ENCODE data around the gene MYO1G. TPM values are rescaled to one million over a fixed set of nuclear protein-coding genes. Genes with fewer than 3 reads are reported as not detected.

Gene MYO1G
- total RNA-seq, 1 experiment from 2014 or later, result 0.46 TPM

GRCh38 chr7:45026984-45027773 lies 48.4 kb upstream of the MYO1G start:
- ATAC-seq, result no peak
- no peak for DNase-seq (ENCODE audit: low spot score)
- Mint-ChIP-seq H3K36me3 (peaks cover 19% of the 10 kb centered on the region), H3K27ac (peak overlapping the region; percentile 63), H3K9me3 (peaks cover 9% of the 10 kb centered on the region), H3K4me1 (peaks cover 4% of the 10 kb centered on the region), H3K4me3 (no peak overlapping the region), H3K27me3 (ENCODE audit: low read depth) (no peaks in the 10 kb centered on the region)
- ChIA-PET CTCF (no interaction called here), POLR2A (no interaction called here)
- no peak for TF ChIP-seq ARID4B (CRISPR knock-in tag; IDR thresholded peaks at IDR 0.05; ENCODE audit: borderline replicate concordance)
- no peak for TF ChIP-seq ZBTB43 (CRISPR knock-in tag; IDR thresholded peaks at IDR 0.05)
- TF ChIP-seq ATF6 (CRISPR knock-in tag; IDR thresholded peaks at IDR 0.05), result no peak
- TF ChIP-seq FOXP4 (CRISPR knock-in tag; IDR thresholded peaks at IDR 0.05), result no peak
- no peak for TF ChIP-seq NR1H2 (CRISPR knock-in tag; IDR thresholded peaks at IDR 0.05)
- no peak for TF ChIP-seq ZNF416 (CRISPR knock-in tag; IDR thresholded peaks at IDR 0.05)
- no peak for TF ChIP-seq PRRX2 (CRISPR knock-in tag; IDR thresholded peaks at IDR 0.05)
- TF ChIP-seq NFE2L1 (CRISPR knock-in tag; IDR thresholded peaks at IDR 0.05), result no peak
- no peak for TF ChIP-seq ATF2 (CRISPR knock-in tag; IDR thresholded peaks at IDR 0.05; ENCODE audit: borderline replicate concordance, low read depth)

- DNase-seq (ENCODE audit: low spot score) (no peak), ATAC-seq (no peak)
- Mint-ChIP-seq H3K27me3 (ENCODE audit: low read depth) (no peaks in the 10 kb centered on the region), H3K9me3 (peaks cover 12% of the 10 kb centered on the region), H3K4me1 (no peaks in the 10 kb centered on the region), H3K4me3 (no peak overlapping the region), H3K36me3 (peaks cover 19% of the 10 kb centered on the region), H3K27ac (no peak overlapping the region)
- ChIA-PET CTCF (no interaction called here), POLR2A (no interaction called here)
- TF ChIP-seq USF2 (CRISPR knock-in tag; IDR thresholded peaks at IDR 0.05) (no peak), E2F4 (CRISPR knock-in tag; IDR thresholded peaks at IDR 0.05; ENCODE audit: borderline replicate concordance, low read depth) (no peak), EMX1 (CRISPR knock-in tag; IDR thresholded peaks at IDR 0.05) (no peak), ZNF425 (CRISPR knock-in tag; conservative IDR thresholded peaks at IDR 0.05) (no peak), CDX4 (CRISPR knock-in tag; IDR thresholded peaks at IDR 0.05; ENCODE audit: borderline replicate concordance) (no peak), ZNF138 (CRISPR knock-in tag; conservative IDR thresholded peaks at IDR 0.05) (no peak), SMAD3 (CRISPR knock-in tag; IDR thresholded peaks at IDR 0.05; ENCODE audit: borderline replicate concordance) (no peak)
Measured at GRCh38 chr7:45026013-45026412, 47.2 kb upstream of the MYO1G start.
